A549 (cell line): ENCODE data around the gene ZCCHC24.

Experiments
- FOXS1 ChIP-seq: fragments of 250-450 bp; sonication (Bioruptor Pico); IDR thresholded peaks from 2 replicates; pipeline ENCODE4 v1.5.0; 2020; ENCODE audit warnings: mild to moderate bottlenecking, moderate library complexity
- KDM1A ChIP-seq: fragments of 200-600 bp; sonication (generic); IDR thresholded peaks from 2 replicates; pipeline ENCODE4 v1.6.1; 2016; ENCODE audit warnings: low read depth, mild to moderate bottlenecking
- MAZ ChIP-seq: fragments of 150-350 bp; IDR thresholded peaks from 2 replicates; pipeline ENCODE4 v1.6.1; 2014; ENCODE audit warnings: antibody characterized with exemption, low read depth, low read length, borderline replicate concordance
- TF ChIP-seq, protein P1 (sequence below): fragments of >200 bp; sonication (Bioruptor Twin); formaldehyde crosslinking; IDR thresholded peaks from 3 replicates; pipeline ENCODE4 v1.5.1; 2016
- TF ChIP-seq, protein P2 (sequence below): IDR thresholded peaks from 2 replicates; pipeline ENCODE4 v1.6.1; 2012

DNA sequence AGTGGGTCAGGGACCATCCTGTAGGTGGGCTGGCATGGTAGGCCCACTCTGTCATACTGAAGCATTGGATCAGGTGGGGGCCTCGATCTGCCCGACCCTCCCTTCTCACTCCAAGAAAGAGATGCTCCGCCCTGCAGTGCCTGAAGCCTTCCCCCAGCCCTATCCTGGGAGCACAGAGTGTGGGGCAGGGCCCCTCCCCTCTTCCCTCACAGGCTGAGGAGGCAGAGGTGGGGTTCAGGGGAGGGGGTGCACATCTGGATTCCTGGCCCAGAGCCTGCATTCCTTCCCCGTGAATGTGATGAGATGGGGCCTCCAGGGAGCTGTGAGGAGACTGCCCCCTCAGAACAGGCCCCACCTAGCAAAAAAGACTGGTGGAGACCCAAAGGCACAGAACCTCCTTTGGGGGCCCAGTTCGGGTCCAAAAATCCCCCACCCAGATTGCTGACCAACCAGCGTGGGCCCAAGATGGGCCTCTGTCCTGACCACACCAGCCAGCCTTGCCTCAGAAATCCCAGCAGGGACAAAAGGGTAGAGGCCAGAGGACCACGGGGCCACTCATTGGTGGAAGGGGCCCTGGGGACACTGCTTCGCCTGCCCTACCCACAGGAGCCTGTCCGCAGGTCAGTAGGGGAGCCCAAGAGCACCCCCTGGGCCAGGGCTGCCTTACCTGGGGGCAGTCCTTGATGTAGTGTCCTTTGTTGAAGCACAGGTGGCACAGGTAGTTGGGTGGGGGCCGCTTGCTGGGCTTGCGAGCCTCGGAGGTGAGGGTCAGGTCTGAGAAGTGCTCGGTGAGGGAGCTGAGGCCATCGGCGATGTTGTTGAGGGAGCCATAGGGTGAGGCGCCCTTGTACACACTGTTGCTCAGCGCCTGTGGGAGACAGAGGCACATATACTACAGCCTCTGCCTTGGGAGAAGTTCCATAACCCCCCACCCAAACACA, 13.3 kb downstream of the ZCCHC24 start:
- TF ChIP-seq, protein P1, sequence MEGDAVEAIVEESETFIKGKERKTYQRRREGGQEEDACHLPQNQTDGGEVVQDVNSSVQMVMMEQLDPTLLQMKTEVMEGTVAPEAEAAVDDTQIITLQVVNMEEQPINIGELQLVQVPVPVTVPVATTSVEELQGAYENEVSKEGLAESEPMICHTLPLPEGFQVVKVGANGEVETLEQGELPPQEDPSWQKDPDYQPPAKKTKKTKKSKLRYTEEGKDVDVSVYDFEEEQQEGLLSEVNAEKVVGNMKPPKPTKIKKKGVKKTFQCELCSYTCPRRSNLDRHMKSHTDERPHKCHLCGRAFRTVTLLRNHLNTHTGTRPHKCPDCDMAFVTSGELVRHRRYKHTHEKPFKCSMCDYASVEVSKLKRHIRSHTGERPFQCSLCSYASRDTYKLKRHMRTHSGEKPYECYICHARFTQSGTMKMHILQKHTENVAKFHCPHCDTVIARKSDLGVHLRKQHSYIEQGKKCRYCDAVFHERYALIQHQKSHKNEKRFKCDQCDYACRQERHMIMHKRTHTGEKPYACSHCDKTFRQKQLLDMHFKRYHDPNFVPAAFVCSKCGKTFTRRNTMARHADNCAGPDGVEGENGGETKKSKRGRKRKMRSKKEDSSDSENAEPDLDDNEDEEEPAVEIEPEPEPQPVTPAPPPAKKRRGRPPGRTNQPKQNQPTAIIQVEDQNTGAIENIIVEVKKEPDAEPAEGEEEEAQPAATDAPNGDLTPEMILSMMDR: no peak
- TF ChIP-seq FOXS1 (CRISPR knock-in tag): no peak
- TF ChIP-seq MAZ: no peak
- TF ChIP-seq, protein P2, sequence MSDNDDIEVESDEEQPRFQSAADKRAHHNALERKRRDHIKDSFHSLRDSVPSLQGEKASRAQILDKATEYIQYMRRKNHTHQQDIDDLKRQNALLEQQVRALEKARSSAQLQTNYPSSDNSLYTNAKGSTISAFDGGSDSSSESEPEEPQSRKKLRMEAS: no peak
- no peak for TF ChIP-seq KDM1A
